GM18502 (cell line): Measurements from ENCODE around the gene PIK3C2B.
"Not testable (repeated sequence)": the region's sequence is repeated elsewhere in the genome, so short reads cannot be mapped to it uniquely, and the experiment has no call there.

Experiments
- ATAC-seq: cut with Tn5 transposase; IDR thresholded peaks from one replicate; pipeline ENCODE4 v1.9.1; 2021; ENCODE audit warnings: mild to moderate bottlenecking; ENCODE audit not compliant: unreplicated experiment, poor library complexity

PIK3C2B gene, protein sequence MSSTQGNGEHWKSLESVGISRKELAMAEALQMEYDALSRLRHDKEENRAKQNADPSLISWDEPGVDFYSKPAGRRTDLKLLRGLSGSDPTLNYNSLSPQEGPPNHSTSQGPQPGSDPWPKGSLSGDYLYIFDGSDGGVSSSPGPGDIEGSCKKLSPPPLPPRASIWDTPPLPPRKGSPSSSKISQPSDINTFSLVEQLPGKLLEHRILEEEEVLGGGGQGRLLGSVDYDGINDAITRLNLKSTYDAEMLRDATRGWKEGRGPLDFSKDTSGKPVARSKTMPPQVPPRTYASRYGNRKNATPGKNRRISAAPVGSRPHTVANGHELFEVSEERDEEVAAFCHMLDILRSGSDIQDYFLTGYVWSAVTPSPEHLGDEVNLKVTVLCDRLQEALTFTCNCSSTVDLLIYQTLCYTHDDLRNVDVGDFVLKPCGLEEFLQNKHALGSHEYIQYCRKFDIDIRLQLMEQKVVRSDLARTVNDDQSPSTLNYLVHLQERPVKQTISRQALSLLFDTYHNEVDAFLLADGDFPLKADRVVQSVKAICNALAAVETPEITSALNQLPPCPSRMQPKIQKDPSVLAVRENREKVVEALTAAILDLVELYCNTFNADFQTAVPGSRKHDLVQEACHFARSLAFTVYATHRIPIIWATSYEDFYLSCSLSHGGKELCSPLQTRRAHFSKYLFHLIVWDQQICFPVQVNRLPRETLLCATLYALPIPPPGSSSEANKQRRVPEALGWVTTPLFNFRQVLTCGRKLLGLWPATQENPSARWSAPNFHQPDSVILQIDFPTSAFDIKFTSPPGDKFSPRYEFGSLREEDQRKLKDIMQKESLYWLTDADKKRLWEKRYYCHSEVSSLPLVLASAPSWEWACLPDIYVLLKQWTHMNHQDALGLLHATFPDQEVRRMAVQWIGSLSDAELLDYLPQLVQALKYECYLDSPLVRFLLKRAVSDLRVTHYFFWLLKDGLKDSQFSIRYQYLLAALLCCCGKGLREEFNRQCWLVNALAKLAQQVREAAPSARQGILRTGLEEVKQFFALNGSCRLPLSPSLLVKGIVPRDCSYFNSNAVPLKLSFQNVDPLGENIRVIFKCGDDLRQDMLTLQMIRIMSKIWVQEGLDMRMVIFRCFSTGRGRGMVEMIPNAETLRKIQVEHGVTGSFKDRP (N-terminal part only)

DNA sequence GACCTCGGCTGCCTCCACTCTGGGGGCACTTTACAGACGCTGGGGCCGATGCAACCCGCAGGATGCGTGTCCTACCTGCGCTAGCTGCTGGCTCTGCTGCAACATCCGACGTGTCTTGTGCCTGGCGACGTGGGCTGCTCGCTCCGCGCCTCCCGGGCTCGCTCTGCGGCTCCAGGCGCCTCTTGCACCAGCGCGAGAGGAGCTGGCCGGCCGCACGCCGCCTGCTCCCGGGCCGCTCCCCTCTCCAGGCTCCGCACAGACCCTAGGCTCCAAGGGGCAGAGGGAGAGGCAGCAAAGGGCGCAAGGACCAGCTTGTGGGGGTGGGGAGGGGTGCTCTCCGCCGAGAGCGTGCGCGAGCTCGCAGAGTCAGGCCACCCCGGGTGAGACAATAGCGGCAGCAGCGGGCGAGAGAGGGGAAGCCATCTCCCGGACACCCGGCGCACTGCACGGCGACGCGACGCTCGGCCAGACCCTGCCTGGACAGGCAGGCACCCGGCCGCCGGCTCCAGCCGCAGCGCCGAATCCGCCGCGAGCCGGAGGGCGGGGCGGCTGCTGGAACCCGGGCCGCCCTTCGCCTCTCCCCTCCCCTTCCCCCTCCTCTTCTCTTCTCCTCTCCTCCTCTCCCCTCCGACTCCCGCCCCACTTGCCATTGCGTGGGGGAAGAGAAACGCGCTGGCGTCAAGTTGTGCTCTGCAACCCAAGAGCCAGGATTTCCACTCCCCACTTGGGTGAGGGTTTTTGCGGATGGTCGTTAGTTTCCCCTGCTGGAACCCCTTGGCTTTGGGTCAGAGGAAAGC, at the start of gene PIK3C2B:
Gene PIK3C2B (minus strand): TSS at position 525 of the 797 bp plus-strand sequence. CDS start 25,003 bp downstream, outside the sequence.
- peak; percentile 79 for ATAC-seq

DNA sequence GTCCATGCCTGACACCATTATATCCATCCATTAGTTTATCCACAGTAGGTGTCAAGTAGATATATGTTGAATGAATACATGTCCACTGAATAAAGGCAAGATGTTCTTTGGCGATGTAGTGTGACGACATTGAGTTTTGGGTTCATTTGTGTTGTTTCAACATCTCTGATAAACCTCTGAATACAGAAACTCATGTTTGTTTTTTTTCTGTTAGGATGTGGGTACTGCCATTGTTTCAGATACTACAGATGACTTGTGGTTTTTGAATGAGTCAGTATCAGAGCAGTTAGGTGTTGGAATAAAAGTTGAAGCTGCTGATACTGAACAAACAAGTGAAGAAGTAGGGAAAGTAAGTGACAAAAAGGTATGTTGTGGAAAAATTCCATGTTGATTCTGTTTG, 49.7 kb upstream of the PIK3C2B start:
- ATAC-seq: no peak

DNA sequence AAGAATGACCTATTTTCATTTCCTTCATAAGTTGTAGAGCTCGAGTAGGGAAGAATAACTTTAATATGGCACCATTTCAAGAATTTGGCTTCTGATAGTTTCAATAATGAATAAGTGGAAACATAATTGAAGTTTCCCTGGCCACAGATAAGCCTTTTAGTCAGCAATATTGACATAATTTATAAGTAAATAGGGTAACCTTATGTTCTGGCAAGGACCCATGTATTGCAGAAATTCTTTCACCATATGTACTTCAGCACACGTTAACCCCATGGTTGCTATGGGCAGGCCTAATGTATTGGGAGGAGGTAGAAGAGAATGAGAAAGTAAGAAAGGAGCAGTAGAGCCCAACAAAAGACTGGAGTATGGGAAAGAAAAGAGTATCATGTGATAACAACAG, 47.0 kb upstream of the PIK3C2B start:
- ATAC-seq: no peak

DNA sequence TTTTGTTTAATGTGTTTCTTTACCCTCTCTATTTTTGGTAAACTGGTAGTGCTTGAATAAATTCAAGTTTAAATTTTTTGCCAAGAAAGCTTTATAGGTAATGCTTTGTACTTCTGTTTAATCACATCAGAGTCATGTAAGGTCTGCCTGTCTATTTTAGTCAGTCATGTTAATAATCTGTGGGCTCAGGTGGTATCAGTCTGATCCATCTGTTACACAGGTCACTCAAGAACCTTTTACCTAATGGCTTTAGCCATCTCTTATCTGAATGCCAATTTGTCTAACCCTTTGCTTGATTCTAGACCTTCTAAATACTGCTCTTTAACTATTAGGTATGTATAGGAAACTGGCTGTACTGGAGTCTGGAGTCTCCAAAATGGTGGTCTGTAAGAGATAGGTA, 38.2 kb upstream of the PIK3C2B start:
- no peak for ATAC-seq

DNA sequence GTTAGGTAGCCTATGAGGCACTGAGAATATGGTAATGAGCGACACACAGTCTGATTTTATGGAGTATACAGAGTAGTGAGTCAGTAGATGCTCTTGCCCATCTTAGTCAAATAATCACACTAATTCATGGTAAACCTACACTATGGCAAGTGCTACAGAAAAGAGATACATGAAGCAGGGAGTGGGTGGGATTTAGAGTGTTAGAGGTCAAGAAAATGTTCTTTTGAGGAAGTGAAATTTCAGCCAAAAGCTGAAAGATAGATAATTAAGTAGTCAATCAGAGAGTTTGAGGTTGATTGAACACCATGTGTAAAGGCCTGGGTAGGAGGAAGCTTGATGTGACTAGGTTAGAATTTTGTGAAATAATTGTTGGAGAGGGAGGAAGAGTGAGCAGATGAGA, 36.3 kb upstream of the PIK3C2B start:
- peak; percentile 88 for ATAC-seq

DNA sequence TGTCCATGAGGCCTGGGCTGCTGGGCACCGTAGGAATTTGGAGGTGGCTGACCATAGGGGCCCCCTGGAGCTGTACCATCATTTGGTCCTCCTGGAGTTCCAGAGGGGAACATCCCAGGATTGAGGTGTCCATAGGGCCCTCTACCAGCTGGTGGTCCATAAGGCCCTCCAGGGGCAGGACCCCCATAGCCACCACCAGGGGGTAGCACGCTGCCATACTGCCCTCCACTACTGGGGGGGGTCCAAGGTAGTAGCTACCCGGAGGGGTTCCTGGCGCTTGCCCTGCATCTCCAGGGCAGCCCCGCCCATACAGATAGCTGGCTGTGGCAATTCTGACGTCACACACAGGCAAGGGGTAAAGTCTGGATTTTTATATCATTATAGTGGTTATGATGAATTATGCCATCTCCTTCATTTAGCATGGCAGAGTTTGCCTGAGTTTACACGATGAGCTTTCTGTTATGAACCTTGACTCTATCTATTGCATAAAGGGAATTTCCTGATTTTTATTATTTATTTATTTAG, 34.8 kb upstream of the PIK3C2B start:
- ATAC-seq: no peak

DNA sequence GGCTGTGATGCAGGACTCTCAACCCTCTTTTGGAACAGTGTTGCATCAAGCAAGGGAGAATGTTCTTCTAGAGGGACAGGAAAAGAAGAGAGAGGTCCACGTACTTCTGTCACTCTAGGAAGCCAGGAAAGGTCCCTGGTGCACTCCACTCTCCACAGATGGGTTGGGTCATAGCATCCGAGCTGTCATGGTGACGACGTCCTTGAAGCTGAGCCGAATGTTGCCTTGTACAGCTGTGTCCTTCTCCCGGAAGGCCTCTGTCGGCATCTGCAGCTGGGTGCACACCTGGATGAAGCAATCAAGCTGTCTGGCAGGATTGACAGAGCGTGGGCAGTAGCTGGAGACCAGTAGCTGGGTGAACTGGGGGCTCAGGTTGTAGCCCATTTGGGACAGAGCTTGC, 34.1 kb upstream of the PIK3C2B start:
- no peak for ATAC-seq

DNA sequence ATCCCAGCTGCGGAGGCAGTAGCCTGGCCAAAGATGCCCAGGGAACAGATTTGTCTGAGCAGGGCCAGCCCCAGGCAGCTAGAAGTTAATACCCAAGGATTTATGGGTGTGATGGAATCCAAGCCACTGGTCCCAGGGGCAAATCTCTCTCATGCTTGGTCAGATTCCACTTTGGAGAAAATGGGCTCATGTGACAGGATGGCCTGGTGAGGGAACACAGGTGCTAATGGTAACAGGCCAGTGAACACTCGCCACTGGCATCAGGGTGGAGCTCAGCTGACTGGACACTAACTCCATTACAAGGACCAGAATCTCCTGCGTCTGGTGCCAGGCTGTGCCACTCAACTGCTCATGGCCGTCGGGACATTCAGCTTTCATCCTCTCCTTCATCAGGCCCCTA, 33.6 kb upstream of the PIK3C2B start:
- ATAC-seq: no peak

DNA sequence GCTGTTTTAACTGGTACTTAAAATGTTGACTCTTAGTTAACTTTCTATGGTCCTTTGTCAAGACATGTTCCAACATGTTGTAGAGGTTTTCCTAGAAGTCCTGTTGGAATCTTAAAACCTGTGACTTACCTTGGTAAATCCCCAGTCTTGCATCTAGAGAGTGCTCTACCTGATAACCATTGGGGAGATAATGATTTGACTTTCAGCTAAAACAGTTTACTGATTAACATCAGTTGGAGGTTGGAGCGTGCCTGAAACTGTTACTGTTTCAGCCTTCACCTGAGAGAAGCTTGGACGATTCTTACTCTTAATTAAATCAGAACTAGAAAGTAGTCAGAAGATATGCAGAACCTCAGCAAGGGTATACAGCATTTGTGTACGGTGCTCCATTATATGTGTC, 30.4 kb upstream of the PIK3C2B start:
- ATAC-seq: no peak

DNA sequence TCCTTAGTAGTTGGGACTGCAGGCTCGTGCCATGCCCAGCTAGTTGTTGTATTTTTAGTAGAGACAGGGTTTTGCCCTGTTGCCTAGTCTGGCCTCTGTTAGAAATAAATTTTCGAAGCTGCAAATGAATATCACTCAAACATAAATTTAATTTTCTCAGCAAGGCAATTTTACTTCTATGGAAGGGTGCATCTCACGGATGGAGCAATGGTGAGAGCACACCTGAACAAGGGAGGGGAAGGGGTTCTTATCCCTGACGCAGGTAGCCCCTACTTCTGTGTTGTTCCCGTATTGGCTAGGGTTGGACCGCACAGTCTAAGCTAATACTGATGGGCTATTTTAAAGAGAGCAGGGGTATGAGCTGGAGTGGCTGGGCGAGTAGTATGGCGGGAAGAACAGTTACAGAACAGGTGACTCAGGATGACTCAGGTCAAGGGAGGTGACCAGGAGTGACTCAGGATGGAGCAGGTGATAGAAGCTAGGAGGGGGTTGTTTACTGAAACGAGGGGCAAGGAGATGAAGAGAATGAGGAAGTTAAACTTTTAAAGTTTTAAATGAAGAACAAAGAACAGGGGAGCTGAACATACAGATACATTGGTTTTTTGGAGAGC, 29.1 kb upstream of the PIK3C2B start:
- ATAC-seq: no peak

DNA sequence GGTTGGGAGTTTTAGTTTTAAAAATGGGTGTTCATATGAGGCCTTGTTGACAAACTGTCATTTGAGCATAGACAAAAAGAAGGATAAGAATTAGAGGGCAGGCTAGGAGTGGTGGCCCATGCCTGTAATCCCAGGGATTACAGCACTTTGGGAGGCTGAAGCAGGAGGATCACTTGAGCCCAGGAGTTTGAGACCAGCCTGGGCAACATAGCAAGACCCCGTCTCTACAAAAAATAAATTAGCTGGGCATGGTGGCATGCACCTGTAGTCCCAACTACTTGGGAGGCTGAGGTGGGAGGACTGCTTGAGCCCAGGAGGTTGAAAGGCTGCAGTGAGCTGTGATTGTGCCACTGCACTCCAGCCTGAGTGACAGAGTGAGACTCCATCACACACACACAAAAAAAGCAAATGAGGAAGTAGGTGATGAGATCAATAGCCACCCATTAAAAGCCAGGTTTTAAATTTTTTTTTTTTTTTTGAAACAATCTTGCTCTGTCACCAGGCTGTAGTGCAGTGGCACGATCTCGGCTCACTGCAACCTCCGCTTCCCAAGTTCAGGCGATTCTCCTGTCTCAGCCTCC, 27.4 kb upstream of the PIK3C2B start:
- ATAC-seq: not testable (repeated sequence)

DNA sequence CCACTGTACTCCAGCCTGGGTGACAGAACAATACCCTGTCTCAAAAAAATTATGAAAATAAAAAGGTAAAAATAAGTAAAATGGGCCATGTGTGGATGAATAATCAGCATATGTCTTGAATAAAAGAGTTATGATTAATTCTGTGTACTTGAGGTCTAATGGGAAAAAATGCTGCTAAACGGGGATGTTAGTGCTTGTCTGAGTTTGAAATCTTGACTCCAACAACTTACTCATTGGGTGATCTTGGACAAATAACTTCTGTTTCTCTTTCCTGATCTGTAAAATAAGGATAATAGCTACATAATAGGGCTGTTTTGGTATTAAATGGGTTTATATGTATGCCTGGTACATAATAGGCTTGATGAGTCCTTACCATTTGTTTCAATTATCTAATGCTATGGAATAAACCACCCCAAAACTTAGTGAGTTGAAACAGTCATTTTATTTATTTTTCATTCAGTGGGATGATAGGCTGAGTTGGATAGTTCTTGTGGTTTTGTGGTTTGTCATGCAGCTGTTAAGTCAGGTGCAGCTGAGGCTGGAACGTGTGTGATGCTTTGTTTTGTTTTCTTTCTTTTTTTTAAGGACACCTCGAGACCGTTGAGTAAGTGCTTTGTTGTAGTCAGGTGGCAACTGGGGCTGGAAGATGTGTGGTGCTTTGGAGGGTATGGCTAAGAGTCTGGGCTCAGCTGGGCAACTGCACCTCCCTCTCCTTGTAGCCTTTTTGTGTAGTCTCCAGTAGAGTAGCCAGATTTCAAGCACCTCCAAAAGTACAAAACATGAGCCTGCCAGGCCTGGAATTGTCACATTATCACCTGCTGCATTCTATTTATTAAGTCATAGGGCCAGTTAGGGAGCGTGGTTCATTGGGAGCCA, 26.5 kb upstream of the PIK3C2B start:
- peak; percentile 44 for ATAC-seq

DNA sequence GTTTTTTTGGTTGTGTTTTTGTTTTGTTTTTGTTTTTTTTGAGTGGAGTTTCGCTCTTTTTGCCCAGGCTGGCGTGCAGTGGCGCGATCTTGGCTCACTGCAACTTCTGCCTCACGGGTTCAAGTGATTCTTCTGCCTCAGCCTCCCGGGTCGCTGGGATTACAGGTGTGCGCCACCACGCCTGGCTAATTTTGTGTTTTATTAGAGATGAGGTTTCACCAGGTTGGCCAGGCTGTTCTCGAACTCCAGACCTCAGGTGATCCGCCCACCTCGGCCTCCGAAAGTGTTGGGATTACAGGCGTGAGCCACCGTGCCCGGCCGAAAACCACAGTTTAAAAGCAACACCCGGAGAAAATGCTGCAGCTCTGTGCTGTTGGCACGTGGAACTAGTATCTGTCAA, 22.8 kb upstream of the PIK3C2B start:
- not testable (repeated sequence) for ATAC-seq

DNA sequence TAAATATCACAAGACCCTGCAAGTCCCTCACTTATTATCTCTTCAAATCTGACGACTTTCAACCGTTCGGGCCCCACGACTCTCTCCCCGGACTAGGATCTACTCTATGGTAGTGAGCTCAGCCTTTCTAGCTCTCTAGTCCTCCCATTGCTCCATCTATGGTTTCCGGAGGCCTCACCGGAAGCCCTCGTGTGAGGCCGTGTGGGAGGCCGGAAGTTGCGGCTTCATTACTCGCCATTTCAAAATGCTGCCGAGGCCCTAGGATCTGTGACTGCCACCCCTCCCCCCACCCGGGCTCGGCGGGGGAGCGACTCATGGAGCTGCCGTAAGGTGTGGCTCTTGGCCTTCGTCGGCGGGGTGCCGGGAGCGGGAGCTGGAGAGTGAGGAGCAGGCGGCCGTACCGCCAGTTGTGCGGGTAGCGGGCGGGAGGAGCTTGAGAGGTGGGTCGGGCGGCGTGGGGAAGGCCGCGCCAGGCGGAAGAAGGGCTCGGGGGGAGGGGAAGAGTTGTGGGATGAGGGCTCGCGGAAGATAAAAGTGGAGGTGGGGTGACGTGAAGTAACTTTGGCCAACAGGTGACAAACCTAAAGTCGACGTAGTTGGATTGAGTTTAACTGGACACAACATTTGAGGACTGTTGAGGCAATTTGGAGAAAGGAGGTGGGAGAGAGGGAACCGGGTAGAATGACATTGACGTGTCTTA, 21.7 kb upstream of the PIK3C2B start, which contains the start of gene MDM4:
Gene MDM4 (plus strand): TSS at position 227 of the 700 bp plus-strand sequence. CDS start 9,113 bp downstream, outside the sequence.
- ATAC-seq: peak; percentile 75

DNA sequence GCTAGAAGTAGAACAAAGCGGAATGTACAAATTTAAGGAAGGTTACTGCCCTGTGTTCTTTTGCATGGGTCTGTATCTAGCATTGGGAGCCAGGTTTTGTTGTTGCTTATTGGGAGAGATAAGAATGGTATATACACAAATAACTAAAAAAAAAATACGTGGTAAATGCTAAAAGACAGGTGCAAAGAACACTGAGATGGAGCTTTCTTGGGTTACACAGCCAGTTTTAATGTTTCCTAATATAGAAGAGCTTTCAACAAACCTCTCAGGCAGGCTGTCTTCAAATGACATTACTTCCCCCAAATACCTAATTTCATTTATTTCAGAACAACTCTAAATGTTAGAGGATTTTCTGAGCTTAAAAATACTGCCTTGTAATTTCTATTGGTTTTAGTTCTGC, 20.2 kb upstream of the PIK3C2B start:
- ATAC-seq: no peak

DNA sequence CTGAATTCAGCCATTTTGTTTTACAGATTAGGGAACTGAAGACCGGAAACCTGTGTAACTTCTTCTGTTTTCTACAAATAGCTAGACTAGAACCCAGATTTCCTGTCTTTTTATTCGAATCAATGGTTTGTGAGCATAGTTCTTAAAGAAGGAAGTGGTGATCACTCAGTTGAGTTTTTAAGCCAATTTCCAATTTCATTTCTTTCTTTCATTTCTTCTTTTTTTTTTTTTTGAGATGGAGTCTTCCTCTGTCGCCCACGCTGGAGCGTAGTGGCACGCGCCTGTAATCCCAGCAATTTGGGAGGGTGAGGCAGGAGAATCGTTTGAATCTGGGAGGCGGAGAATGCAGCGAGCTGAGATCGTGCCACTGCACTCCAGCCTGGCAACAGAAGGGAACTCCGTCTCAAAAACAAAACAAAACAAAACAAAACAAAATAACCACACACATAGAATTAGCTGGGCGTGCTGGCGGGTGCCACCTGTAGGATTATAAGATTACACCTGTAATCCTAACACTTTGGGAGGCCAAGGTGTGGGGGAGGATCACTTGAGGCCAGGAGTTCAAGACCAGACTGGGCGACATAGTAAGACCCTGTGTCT, 18.6 kb upstream of the PIK3C2B start:
- peak; percentile 38 for ATAC-seq

DNA sequence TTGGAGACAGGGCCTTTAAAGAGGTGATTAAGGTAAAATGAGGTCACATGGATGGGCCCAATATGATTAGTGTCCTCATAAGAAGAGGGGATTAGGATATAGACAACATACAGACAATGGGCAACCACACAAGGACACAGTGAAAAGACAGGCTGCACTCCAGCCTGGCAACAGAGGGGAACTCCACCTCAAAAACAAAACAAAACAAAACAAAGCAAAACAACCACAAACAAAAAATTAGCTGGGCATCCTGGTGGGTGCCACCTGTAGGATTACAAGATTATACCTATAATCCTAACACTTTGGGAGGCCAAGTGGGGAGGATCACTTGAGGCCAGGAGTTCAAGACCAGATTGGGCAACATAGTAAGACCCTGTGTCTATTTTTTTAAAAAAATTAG, 16.8 kb upstream of the PIK3C2B start:
- no peak for ATAC-seq
